Limb (tissue), 2 donors: Measurements from ENCODE around the gene POLR2L.
A peak's percentile ranks its signal among the peaks of the same experiment; 100 is the strongest.

Experiments used
- DNase-seq, 2 donors: peaks; one replicate each; pipeline ENCODE4 v3.0.0-alpha.2; 2016; ENCODE audit errors: extremely low spot score in 2 of 2

Gene POLR2L

DNA sequence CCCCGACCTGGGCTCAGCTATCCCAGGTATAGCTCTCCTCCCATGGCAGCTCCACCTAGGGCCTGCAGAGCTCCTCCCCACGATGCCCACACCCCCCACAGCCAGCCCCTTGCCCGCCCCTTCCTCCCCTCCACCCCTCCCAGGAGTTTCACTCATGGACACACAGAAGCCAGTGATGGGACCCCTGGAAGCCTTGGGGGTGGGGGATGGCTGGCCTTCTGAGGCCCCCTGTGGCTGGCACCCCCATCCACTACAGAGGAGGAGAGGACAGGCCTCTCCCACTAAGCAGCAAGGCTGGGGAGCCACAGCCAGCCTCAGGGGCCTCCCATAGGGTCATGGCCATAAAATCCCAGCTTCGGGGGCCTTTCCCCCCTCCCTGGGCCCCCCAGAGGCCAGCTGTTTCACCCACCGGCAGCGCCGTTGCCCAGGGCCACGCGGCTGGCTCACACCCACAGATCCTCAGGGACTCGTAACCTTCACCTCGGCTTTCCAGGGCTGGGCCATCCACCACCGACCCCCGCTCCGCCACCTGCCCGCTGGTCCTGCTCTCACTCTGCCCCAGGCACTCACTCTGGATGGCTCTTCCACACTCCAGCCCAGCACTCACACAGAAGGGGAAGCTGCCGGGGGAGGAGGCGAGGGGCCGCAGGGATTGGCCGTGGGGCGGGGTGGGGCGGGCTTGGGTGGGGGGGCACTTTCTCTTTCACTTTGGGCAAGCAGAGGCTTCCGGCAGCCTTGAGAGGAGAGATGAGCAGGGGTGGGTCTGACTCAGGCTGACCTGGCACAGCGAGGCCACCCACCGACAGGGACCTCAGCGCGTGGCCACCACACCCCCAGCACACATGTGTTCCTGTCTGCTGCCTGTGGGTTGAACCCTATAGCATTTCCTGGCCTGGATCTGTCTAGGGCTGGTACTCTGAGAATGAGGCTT, 46.4 kb downstream of the POLR2L start:
- DNase-seq = peak; percentile 45 to 81

DNA sequence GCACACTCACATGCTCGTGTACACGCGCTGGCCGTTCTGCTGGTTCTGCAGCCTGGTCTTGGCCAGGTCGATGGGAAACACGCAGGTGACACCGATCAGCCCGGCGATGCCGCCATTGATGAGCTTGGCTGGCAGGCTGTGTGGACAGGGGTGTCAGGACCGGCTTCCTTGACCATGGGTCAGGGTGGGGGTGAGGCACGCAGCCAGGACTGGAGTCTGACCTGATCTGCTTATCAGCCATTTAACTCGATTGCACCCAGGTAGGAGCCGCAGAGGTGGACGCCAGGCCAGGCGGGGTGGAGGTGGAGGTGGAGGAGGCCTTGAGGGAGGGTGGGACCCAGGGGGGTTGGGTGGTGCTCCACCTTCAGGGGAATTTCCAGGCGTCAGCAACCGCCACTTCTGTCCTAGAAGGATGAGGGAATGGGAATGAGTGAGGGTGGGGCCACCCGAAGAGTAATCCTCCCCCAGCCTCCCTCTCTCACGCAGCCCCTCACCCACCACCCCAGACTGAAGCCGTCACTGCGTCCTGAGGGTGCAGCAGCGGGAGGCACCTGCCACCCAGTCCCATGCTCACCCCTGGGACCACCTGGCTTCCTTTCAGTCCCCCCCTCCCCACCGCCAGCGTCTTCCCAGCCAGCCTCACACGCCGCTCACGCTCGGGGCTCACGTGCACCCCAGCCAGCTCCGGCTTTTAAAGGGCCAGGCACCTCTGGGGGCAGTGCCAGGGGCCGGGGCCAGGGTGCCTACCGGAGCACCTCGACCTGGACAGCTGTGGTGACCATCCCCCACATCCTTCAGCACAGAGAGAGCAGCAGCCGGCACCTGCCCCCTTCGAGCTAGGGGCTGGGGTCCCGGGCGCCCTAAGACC, 47.3 kb downstream of the POLR2L start:
- DNase-seq = no peak

DNA sequence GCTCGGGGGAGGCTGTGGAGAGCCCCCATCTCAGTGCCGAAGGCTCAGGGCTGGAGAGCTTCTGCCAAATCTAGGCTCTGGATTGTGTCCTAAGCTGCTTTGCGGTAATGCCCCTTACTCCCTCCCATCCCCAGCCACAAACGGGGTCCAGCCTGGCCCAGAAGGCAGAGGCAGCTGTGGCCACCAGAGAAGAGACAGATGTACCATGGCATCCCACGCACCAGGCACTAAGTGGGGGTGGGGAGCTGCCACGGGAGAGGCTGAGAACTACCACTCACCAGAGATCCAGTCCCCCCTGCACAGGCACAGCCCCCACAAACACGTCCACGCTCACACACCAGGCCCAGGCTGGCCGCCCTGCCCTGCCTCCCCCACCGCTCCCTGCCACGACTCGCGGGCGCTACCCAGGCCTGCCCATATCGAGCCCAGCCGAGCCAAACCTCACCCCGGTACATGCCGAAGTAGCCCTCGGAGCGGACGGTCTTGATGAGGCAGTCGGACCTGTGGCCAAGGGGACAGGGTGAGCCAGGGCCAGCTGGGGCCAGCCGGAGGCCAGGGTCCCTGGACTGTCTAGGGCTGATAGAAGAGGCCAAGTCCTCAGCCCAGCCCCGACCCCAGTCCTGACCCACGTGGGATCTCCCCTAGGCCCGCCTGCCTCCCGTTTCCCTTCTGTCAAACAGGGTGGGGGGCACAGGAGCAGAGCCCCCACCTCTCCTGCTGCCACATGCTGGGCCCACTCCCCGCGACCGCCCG, 48.1 kb downstream of the POLR2L start:
- DNase-seq = no peak

DNA sequence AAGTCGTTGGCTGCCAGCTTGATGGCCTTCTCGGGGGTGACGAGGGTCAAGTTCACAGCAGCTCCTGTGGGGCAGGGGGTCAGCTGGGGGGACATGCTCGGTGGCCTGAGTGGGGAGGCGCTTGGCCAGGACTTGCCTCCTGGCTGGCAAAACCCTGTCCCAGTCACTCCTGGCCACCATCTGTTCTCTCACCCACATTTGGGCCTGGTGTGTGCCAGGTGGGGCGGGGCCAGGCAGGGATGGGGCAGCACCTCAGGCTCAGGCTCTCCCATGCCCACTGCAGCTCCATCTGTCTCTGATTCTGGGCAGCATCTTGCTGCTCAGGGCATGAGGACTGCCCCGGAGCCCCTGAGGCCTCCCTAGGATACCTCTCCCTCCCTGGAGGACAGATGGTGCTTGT, 48.8 kb downstream of the POLR2L start:
- DNase-seq = no peak

DNA sequence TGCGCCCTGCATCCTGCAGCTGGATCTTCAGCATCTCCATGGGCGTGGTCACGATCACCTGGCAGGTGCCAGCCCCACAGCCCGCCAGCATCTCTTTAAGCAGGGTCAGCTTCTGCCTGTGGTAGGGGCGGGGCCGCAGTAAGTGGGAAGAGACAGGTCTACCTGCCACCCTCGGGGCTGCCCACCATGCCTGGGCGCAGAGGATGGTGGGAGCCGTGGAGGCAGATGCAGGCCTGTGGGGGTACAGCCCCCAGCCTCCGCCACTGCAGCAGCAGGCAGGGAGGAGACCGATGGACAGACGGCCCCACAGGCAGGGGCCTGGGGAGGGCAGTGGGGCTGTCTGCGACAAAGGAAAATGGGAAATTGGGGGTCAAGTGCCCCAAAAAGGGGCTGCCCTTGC, 49.5 kb downstream of the POLR2L start:
- DNase-seq = no peak

DNA sequence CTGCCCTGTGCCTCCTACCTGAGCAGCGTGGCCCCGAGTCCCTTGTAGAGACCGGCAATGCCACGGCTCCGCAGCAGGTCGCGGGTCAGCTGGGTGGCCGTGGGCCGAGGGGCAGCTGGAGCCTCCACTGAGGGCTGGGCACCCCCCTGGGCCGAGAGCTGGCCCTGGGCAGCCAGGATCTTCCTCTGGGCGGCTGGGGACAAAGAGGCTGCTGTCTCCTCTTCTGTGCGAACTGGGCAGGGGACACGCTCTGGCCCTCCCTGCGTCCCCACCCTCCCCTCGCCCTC, 49.9 kb downstream of the POLR2L start:
- no peak for DNase-seq

DNA sequence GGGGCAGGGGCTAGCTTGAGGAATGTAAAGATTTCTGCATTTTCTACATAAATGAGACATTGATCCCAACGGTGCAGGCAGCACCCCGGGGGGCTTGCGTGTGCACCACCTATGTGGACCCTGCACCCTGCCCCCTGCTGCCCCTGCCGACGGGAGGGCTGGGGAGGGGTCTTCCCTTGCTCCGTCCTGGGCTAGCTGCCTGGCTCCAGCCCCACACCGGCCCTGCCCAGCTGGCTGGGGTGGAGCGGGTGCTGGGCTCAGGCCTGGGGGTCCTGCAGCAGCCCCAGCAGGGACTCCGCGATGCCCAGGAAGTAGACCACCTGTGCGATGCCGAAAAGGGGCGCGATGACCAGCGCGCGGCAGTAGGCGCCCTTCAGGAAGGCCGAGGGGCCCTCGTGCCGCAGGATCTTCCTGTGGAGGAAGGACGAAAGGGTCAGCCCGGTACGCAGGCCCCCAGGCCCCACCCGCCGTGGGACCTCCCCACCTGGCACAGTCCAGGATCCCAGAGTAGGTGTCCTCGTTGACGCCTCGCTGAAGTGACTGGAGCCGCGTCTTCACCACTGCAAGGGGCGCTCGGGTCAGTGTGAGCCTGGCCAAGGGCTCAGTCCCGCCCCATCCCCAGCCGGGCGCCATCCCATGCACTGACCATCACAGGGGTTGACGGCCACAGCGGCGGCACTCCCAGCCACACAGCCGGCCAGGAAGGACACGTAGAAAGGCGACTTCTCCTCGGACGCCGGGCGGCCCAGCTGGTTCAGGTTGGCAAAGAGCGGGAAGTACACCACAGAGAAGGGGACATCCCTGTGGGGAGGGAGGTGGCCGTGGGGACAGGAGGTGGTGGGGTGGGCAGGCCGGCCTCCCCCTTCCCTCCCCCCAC, 50.4 kb downstream of the POLR2L start:
- DNase-seq = no peak

DNA sequence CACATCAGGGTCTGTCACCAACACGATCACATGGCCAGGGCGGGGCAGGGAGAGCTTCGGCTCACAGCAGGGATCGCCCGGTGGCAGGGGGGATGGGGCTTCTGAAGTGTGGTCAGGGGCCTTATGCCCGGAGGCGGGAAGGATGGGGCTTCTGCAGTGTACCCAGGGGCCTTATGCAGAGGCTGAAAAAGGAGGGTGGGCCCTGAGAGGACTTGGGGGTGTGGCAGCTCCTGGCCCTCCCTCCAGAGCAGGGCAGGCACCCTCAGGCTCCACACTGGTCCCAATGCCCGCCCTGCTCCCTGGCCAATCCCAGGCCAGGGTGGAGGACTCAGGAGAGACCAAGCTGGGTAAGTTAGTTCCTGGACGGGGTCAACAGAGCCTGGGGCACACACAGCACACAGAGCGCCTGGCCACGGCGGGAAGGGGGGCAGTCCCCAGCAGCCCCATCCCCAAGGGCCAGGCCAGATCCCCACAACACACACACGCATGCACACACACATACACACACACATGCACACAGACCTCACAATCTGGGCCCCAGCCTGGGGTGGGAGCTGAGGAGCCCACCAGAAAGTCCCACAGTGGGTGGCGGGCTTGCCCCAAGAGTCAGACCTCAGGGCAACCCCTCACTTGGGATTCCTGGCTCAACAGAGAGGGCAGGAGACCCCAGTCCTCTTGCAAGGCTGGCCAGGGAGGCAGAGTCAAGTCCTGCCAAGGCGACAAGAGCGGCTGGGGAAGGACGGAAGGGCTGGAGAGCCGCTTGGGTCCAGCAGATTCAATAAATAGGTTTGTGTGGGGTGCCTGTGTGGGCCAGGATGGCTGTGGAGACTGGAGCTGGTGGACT, 51.4 kb downstream of the POLR2L start:
- no peak for DNase-seq

DNA sequence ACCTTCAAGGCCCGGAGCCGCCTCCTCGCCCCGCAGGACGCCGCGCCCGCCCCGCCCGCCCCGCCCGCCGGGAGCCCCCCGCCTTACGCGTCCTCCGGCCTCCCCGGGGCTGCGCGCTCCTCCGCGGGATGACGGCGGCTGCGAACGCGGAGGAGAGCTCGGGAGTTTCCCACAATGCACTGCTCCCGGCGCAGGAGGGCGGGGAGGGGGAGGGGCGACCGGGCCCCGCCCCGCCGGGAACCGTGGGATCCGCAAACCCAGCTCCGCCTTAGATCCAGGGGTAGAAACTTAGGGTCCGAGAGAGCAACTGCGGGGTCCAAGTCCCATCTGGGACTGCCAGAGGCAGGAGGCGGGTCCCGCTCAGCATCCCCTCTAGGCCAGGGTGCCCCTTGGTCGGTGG, 52.4 kb downstream of the POLR2L start, which contains the start of gene CEND1:
Gene CEND1 (minus strand): TSS at position 148 of the 400 bp plus-strand sequence. CDS start 1,514 bp downstream, outside the sequence.
- DNase-seq = peak in 1 of 2 donors; percentile 80
